RWPE2 (cell line): ENCODE data around the gene KBTBD7.

Experiments
- ATAC-seq: fragments of 200-7000 bp; cut with Tn5 transposase; 3 replicates; pipeline ENCODE4 v1.9.1; 2021; ENCODE audit warnings: low read depth
- DNase-seq: peaks from one replicate; pipeline ENCODE4 v3.0.0-alpha.2; 2020; ENCODE audit warnings: low spot score
- H3K27ac ChIP-seq: fragments of 450-650 bp; 2 replicates; pipeline ENCODE4 v1.5.1; 2017; ENCODE audit warnings: mild to moderate bottlenecking; ENCODE audit not compliant: poor library complexity, severe bottlenecking
- H3K27me3 ChIP-seq: fragments of 250-450 bp; sonication (Bioruptor Pico); 2 replicates; pipeline ENCODE4 v1.5.1; 2021; ENCODE audit warnings: mild to moderate bottlenecking, moderate library complexity; ENCODE audit not compliant: insufficient read depth, poor library complexity, severe bottlenecking
- H3K36me3 ChIP-seq: fragments of 250-450 bp; sonication (Bioruptor Pico); 2 replicates; pipeline ENCODE4 v1.5.1; 2020; ENCODE audit warnings: low read depth, mild to moderate bottlenecking, moderate library complexity
- H3K4me1 ChIP-seq: fragments of 250-450 bp; sonication (Bioruptor Pico); 2 replicates; pipeline ENCODE4 v1.5.1; 2021; ENCODE audit warnings: mild to moderate bottlenecking, moderate library complexity; ENCODE audit not compliant: insufficient read depth, poor library complexity, severe bottlenecking
- H3K4me3 ChIP-seq: fragments of 250-450 bp; sonication (Bioruptor Pico); 2 replicates; pipeline ENCODE4 v1.5.1; 2021; ENCODE audit warnings: mild to moderate bottlenecking, moderate library complexity; ENCODE audit not compliant: severe bottlenecking
- H3K9me3 ChIP-seq: fragments of 250-450 bp; sonication (Bioruptor Pico); 2 replicates; pipeline ENCODE4 v1.5.1; 2021; ENCODE audit warnings: mild to moderate bottlenecking, moderate library complexity; ENCODE audit not compliant: severe bottlenecking
- CTCF ChIP-seq: fragments of 450-650 bp; IDR thresholded peaks from one replicate; pipeline ENCODE4 v1.5.1; 2017; ENCODE audit warnings: mild to moderate bottlenecking, moderate library complexity; ENCODE audit not compliant: poor library complexity, severe bottlenecking

KBTBD7 gene

DNA sequence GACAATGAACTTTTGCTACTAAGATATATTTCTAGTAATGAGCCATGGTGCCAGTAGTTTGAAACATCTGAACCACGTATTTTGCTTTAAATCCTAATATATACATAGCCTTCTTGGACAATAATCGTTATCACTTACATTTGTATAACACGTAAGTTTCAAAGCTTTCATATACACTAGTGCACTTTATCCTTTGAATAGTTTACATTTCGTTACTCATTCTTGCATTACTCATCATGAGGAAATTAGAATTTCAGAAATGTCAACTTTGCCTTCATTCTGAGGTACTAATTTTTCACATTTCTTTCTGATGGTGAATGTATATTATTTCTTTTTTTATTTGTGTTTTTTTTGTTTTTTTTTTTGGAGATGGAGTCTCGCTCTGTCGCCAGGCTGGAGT is 5.8 kb downstream of the KBTBD7 start:
- DNase-seq = no peak

GRCh38 chr13:41186481-41186880 is 7.9 kb downstream of the KBTBD7 start:
- no peak for DNase-seq
- TF ChIP-seq CTCF = no peak
- no peak overlapping the region for H3K4me3 ChIP-seq
- H3K27ac ChIP-seq = no peak overlapping the region
- no peak for ATAC-seq
- H3K27me3 ChIP-seq = no peaks in the 10 kb centered on the region
- H3K36me3 ChIP-seq = peaks cover 5% of the 10 kb centered on the region; the same call in 1 of the 2 replicates
- peaks cover 30% of the 10 kb centered on the region for H3K4me1 ChIP-seq
- H3K9me3 ChIP-seq = no peaks in the 10 kb centered on the region

More for the DNA sequence above, 5.8 kb downstream of the KBTBD7 start:
- no peak overlapping the region for H3K4me3 ChIP-seq
- H3K27ac ChIP-seq = peak overlapping the region; percentile 37
- H3K9me3 ChIP-seq = no peaks in the 10 kb centered on the region
- peak; percentile 66 for ATAC-seq
- TF ChIP-seq CTCF = no peak
- peaks cover 26% of the 10 kb centered on the region for H3K4me1 ChIP-seq
- H3K36me3 ChIP-seq = peaks cover 18% of the 10 kb centered on the region; the same call in 1 of the 2 replicates
- H3K27me3 ChIP-seq = no peaks in the 10 kb centered on the region

GRCh38 chr13:41182231-41182630 is 12.1 kb downstream of the KBTBD7 start:
- no peak for TF ChIP-seq CTCF
- Histone ChIP-seq H3K36me3 (no peaks in the 10 kb centered on the region), H3K4me1 (peaks cover 14% of the 10 kb centered on the region), H3K9me3 (no peaks in the 10 kb centered on the region), H3K27ac (peak overlapping the region; percentile 28), H3K27me3 (no peaks in the 10 kb centered on the region), H3K4me3 (no peak overlapping the region)
- DNase-seq (no peak), ATAC-seq (peak; percentile 75)

GRCh38 chr13:41179593-41180250 is 14.6 kb downstream of the KBTBD7 start:
- Histone ChIP-seq H3K36me3 (no peaks in the 10 kb centered on the region), H3K27ac (no peak overlapping the region), H3K4me3 (no peak overlapping the region), H3K27me3 (no peaks in the 10 kb centered on the region), H3K4me1 (peaks cover 14% of the 10 kb centered on the region), H3K9me3 (no peaks in the 10 kb centered on the region)
- TF ChIP-seq CTCF = no peak
- ATAC-seq = no peak
- no peak for DNase-seq

- DNase-seq = no peak
- H3K27ac ChIP-seq = no peak overlapping the region
- no peaks in the 10 kb centered on the region for H3K9me3 ChIP-seq
- ATAC-seq = no peak
- TF ChIP-seq CTCF = no peak
- H3K4me1 ChIP-seq = peaks cover 14% of the 10 kb centered on the region
- H3K4me3 ChIP-seq = no peak overlapping the region
- no peaks in the 10 kb centered on the region for H3K36me3 ChIP-seq
- H3K27me3 ChIP-seq = no peaks in the 10 kb centered on the region
Measured at GRCh38 chr13:41178040-41178439, 16.3 kb downstream of the KBTBD7 start.
